LNCAP (cell line): ENCODE results near the gene SEBOX.

Experiments used
- TF ChIP-seq, protein P1 (sequence below): fragments of 450-650 bp; IDR thresholded peaks from 2 replicates; pipeline ENCODE4 v1.5.1; 2017; ENCODE audit warnings: mild to moderate bottlenecking

The SEBOX gene

GRCh38 chr17:28327031-28327607 lies 37.9 kb downstream of the SEBOX start:
- TF ChIP-seq, protein P1, sequence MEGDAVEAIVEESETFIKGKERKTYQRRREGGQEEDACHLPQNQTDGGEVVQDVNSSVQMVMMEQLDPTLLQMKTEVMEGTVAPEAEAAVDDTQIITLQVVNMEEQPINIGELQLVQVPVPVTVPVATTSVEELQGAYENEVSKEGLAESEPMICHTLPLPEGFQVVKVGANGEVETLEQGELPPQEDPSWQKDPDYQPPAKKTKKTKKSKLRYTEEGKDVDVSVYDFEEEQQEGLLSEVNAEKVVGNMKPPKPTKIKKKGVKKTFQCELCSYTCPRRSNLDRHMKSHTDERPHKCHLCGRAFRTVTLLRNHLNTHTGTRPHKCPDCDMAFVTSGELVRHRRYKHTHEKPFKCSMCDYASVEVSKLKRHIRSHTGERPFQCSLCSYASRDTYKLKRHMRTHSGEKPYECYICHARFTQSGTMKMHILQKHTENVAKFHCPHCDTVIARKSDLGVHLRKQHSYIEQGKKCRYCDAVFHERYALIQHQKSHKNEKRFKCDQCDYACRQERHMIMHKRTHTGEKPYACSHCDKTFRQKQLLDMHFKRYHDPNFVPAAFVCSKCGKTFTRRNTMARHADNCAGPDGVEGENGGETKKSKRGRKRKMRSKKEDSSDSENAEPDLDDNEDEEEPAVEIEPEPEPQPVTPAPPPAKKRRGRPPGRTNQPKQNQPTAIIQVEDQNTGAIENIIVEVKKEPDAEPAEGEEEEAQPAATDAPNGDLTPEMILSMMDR, result no peak

DNA sequence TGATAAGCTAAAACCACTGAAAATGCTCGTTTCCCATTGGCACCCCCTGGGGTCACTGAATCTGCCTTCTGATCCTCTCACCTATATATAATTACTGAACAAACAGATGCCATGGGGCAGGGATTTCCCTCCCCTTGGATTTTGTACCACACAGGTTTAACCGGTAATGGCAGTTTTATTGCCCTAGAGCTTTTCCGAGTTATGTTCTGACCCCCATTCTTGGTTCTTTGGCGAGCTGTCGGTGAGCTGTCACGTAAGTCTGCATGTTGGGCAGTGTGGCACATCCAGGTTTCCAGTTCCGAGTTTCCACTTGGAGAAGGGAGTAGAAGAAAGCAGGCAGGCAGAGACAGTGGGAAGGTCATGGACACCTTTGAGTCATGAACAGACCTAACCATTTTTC lies 38.9 kb downstream of the SEBOX start:
- TF ChIP-seq, protein P1, result no peak

GRCh38 chr17:28325211-28325610 lies 39.8 kb downstream of the SEBOX start:
- TF ChIP-seq, protein P1, result no peak

DNA sequence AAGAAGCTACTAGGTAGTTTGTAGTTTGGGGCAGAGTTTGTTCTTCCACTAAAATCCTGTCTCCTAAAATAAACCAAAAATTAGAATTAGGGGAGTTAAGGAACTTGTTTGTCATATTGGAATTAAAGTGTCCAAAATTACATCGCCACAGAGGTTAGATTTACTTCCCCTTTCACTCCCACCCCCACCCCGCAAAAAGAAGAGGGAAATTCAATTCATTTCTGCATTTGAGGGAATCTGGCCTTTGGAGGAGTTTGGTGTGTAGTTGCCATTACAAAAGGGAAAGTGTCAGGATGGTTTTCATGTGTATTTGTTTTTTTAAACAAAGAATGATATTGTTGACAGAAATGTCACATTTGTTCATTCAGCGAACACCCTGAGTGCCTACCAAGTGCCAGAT lies 40.2 kb downstream of the SEBOX start:
- TF ChIP-seq, protein P1, result no peak

DNA sequence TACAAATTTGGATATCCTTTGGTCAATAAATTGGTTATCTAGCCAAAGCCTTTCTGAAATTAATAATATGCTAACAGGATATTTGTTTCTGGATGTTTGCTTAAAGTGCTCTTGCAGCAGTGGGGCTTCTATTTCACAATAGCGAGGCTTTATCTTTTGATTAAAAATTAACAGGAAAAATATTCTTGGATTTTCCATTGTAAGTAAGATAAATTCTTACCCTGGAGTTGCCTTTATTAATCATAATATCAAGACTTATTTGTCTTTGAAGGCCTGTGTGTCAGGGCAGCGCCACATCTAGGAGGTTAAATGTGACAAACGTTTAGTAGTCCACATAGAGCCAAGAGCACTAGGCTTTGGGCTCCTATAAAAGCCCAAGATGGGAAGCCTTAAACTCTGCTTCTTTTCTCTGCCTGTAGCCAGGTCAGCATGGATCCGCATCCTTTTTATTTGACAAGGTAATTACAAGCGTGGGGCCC lies 40.7 kb downstream of the SEBOX start:
- TF ChIP-seq, protein P1, result no peak

DNA sequence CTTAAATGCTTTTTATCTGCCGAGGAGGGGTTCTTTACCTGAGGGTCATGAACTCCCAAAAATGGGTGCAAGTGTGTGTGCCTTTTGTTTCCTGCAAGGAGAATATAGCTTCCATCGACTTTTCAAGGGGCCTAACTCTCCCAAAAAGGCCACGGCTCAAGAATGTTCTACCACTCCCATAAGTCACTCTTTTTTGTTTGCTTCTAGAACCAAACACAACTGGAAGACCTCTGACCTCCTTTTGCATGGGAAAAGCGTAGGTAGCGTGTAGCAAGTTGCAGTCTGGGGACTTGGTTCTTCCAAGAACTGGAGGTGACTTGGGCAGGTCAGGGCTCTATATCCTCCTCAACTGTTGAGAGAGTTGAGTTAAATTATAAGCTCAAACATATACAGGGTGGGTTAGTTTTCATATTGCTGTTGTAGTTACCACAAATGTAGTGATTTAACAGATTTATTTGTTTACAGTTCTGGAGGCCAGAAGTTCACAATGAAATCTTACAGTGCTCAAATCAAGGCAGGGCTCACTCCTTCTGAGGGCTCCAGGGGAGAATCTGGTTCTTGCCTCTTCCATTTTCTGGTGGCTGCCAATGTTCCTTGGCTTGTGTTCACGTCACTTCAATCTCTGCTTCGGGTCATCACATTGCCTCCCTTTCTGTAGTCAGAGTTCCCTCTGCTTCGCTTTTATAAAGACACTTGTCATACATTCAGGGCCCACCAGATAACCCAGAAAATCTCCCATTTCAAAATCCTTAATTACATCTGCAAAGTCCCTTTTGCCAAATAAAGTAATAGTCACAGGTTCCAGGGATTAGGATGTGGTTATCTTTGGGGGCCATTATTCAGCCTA lies 44.6 kb downstream of the SEBOX start:
- TF ChIP-seq, protein P1, result no peak

DNA sequence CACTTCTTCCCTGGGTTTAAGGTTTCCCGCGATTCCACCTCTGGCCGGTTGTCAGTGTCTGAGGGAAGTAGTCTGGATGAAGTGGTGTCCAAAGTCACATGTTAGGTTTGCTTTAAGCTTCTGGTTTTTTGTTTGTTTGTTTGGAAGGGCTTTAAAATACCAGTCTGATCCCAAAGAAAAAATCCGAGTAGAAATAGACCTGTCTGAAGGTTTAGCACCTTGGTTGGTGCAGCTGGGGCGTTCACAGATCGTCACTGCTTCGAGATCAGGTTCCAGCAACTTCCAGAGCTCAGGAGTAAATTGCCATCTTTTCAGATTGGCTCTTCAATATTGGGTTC lies 45.4 kb downstream of the SEBOX start:
- TF ChIP-seq, protein P1, result no peak
